Measurements from ENCODE around the gene NDUFAF3.
A peak's percentile ranks its signal among the peaks of the same experiment; 100 is the strongest.

NDUFAF3 gene

DNA sequence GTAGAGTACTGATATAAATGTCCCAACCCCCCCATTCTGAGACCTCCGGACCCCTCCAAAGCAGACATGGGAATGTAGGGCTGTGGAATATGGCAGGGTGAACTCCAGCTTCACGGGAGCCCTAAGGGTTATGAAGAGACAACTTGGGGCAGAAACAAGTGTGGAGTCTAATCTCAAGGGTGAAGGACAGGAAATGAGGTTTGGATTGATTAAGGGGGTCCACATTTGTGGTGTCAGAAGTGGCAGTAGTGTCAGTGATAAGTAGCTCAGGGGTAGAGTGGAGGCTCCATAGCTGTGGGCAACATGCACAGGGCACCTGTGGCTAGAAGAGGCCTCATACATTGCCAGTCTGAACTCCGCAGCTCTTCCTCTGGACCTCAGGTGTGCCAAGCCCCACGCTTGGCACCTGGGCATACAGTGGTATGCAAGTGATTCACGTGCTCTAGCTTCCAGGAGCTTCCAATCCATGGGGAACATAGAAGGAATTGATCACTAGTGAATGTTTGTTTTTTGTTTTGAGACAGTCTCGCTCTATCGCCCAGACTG, 36.0 kb upstream of the NDUFAF3 start:
- DNase-seq (ENCODE audit: low spot score) (no peak), ATAC-seq (ENCODE audit: low read depth) (no peak)
- TF ChIP-seq, protein P1, sequence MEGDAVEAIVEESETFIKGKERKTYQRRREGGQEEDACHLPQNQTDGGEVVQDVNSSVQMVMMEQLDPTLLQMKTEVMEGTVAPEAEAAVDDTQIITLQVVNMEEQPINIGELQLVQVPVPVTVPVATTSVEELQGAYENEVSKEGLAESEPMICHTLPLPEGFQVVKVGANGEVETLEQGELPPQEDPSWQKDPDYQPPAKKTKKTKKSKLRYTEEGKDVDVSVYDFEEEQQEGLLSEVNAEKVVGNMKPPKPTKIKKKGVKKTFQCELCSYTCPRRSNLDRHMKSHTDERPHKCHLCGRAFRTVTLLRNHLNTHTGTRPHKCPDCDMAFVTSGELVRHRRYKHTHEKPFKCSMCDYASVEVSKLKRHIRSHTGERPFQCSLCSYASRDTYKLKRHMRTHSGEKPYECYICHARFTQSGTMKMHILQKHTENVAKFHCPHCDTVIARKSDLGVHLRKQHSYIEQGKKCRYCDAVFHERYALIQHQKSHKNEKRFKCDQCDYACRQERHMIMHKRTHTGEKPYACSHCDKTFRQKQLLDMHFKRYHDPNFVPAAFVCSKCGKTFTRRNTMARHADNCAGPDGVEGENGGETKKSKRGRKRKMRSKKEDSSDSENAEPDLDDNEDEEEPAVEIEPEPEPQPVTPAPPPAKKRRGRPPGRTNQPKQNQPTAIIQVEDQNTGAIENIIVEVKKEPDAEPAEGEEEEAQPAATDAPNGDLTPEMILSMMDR (IDR thresholded peaks at IDR 0.05; ENCODE audit: poor library complexity, severe bottlenecking), result no peak
- no peaks in the 10 kb centered on the region for H3K9me3 ChIP-seq (ENCODE audit: severe bottlenecking)
- H3K4me3 ChIP-seq (ENCODE audit: severe bottlenecking), result no peak overlapping the region
- no peaks in the 10 kb centered on the region for H3K27me3 ChIP-seq (ENCODE audit: insufficient read depth, poor library complexity, severe bottlenecking)
- peaks cover 31% of the 10 kb centered on the region for H3K36me3 ChIP-seq (ENCODE audit: low read depth)
- no peak overlapping the region for H3K27ac ChIP-seq (ENCODE audit: poor library complexity, severe bottlenecking)
- H3K4me1 ChIP-seq (ENCODE audit: insufficient read depth, poor library complexity, severe bottlenecking), result no peaks in the 10 kb centered on the region

DNA sequence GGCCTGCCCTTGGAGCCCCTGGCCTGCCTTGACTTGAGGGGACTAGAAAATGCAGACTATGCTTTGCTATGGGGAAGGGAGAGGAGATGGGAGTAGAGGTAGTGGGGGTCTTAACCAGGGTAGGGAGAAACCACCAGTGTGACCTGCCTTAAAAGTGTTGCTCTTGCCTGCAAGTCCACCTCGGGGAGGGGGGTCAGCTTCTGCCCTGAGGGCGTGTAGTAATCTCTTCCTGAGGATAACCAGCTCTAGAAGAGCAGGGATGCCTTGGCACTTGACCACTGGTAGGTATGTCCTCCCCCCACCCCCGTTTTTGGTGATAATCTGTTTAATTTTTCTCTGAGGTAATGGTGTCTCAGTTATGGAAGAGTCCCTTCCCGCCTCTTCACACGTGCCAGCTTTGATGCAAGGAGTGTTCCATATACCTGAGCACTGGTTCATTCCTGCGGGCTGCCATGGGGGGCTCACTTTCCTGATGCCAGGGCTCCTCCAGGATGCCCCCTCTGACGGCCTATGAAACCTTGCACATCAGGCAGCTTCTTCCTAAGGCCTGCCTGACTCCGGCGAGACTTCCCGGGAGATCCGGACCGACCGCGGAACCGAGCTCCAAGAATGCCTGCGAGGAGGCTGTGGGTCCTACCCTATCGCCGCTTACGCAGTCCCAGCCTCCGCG, 32.7 kb upstream of the NDUFAF3 start:
- DNase-seq (ENCODE audit: low spot score) (no peak), ATAC-seq (ENCODE audit: low read depth) (no peak)
- no peaks in the 10 kb centered on the region for H3K4me1 ChIP-seq (ENCODE audit: insufficient read depth, poor library complexity, severe bottlenecking)
- no peaks in the 10 kb centered on the region for H3K9me3 ChIP-seq (ENCODE audit: severe bottlenecking)
- H3K4me3 ChIP-seq (ENCODE audit: severe bottlenecking), result peak overlapping the region; percentile 74
- peaks cover 6% of the 10 kb centered on the region for H3K36me3 ChIP-seq (ENCODE audit: low read depth)
- H3K27me3 ChIP-seq (ENCODE audit: insufficient read depth, poor library complexity, severe bottlenecking), result no peaks in the 10 kb centered on the region
- TF ChIP-seq, protein P1 (IDR thresholded peaks at IDR 0.05; ENCODE audit: poor library complexity, severe bottlenecking), result no peak
- H3K27ac ChIP-seq (ENCODE audit: poor library complexity, severe bottlenecking), result peak overlapping the region; percentile 74

DNA sequence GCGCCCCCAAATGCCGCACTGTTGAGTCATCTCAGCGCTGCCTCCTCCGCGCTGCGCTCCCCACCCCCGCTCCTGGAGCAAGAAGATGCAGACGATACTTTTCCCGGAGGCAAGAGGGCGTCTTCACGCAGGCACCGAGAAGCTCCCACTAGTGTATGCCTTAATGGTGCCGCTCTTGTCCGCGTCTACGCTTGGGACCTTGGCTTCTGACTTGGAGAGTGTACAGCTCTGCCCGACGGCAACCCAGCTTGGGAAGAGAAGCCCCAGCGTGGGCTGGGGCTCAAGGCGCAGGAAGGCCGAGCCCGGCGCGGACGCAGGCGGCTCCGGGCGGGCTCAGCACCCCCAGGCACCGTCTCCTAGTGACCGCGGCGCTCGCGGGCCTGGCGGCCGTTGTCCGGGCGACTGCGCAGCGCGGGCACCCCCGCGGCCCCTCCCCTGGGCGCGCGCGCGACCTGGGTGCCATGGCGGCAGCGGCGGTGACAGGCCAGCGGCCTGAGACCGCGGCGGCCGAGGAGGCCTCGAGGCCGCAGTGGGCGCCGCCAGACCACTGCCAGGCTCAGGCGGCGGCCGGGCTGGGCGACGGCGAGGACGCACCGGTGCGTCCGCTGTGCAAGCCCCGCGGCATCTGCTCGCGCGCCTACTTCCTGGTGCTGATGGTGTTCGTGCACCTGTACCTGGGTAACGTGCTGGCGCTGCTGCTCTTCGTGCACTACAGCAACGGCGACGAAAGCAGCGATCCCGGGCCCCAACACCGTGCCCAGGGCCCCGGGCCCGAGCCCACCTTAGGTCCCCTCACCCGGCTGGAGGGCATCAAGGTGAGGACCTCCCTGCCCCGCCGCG, 31.9 kb upstream of the NDUFAF3 start, which contains the start of gene P4HTM:
P4HTM (plus strand) TSS at position 446 of the 840 bp plus-strand sequence; CDS start at position 462, 16 bp downstream.
- Histone ChIP-seq H3K36me3 (ENCODE audit: low read depth) (no peaks in the 10 kb centered on the region), H3K27ac (ENCODE audit: poor library complexity, severe bottlenecking) (peak within 1 kb of the TSS; percentile 74), H3K4me1 (ENCODE audit: insufficient read depth, poor library complexity, severe bottlenecking) (no peaks in the 10 kb centered on the region), H3K4me3 (ENCODE audit: severe bottlenecking) (peak within 1 kb of the TSS; percentile 74), H3K27me3 (ENCODE audit: insufficient read depth, poor library complexity, severe bottlenecking) (no peaks in the 10 kb centered on the region), H3K9me3 (ENCODE audit: severe bottlenecking) (no peaks in the 10 kb centered on the region)
- DNase-seq (ENCODE audit: low spot score) (peak; percentile 89), ATAC-seq (ENCODE audit: low read depth) (peak; percentile 70)
- TF ChIP-seq, protein P1 (IDR thresholded peaks at IDR 0.05; ENCODE audit: poor library complexity, severe bottlenecking), result peak; percentile 52

DNA sequence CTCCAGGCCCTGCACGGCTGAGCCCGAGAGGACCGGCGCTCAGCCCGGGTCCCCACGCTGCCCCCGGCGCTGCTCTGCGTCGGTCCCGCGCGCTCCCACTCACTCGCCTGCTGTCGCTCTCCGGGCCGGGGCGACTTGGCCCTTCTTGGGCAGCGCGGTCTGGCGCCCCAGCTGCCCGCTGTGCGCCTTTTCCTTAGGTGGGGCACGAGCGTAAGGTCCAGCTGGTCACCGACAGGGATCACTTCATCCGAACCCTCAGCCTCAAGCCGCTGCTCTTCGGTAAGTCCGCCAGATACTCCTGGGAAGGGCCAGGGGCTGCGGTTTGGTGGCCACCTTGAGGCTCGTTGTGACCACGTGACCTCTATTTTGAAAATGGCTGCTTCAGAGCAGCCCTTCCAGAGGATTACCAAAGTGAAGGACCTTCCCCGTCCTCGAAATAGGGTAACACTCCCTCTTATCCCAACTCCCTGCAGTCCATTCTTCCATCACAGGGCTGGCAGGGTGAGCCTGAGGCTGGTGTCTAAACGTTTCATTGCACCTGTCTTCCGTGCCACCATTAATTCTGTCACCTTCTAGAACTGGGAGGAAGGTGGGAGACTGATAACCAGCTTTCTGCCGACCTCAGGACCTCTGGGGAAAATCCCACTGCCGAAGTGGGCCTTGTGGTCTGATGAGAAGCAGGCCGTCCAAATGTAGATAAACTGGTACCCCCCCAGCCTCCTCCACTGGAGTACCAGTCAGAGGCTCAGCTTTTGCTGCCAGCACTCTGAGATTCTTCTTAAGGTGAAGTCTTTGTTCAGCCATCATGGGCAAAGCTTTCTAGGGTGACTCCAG, 31.1 kb upstream of the NDUFAF3 start:
- no peaks in the 10 kb centered on the region for H3K27me3 ChIP-seq (ENCODE audit: insufficient read depth, poor library complexity, severe bottlenecking)
- H3K27ac ChIP-seq (ENCODE audit: poor library complexity, severe bottlenecking), result peak overlapping the region; percentile 74
- ATAC-seq (ENCODE audit: low read depth), result peak; percentile 9
- TF ChIP-seq, protein P1 (IDR thresholded peaks at IDR 0.05; ENCODE audit: poor library complexity, severe bottlenecking), result no peak
- no peak for DNase-seq (ENCODE audit: low spot score)
- H3K4me3 ChIP-seq (ENCODE audit: severe bottlenecking), result peak overlapping the region; percentile 74
- no peaks in the 10 kb centered on the region for H3K9me3 ChIP-seq (ENCODE audit: severe bottlenecking)
- no peaks in the 10 kb centered on the region for H3K36me3 ChIP-seq (ENCODE audit: low read depth)
- no peaks in the 10 kb centered on the region for H3K4me1 ChIP-seq (ENCODE audit: insufficient read depth, poor library complexity, severe bottlenecking)
